Upper lobe of left lung (tissue), 4 donors: ENCODE data around the gene ERN1.

Experiments
- CTCF ChIP-seq, 6 experiments: fragments of 450-650 bp in 4 of 6; fragments of 200-600 bp in 2 of 6; sonication (generic) in 2 of 6; IDR thresholded peaks; one replicate each; pipeline ENCODE4 v1.5.1; 2016 to 2019; ENCODE audit warnings: antibody characterized with exemption in 6 of 6
- EP300 ChIP-seq, 4 donors: sonication (generic); formaldehyde crosslinking; IDR thresholded peaks; one replicate each; pipeline ENCODE4 v1.5.1; 2017; ENCODE audit warnings: antibody characterized with exemption in 4 of 4, control low read depth in 2 of 4
- POLR2A ChIP-seq, 4 donors: fragments of 450-650 bp; IDR thresholded peaks; one replicate each; pipeline ENCODE4 v1.5.1; 2016 to 2017; ENCODE audit warnings: antibody characterized with exemption in 4 of 4, mild to moderate bottlenecking in 2 of 4
- POLR2AphosphoS5 ChIP-seq, 2 donors: sonication (generic); formaldehyde crosslinking; IDR thresholded peaks; one replicate each; pipeline ENCODE4 v1.5.1; 2017; ENCODE audit warnings: antibody characterized with exemption in 2 of 2

GRCh38 chr17:64063088-64063487 lies 66.9 kb downstream of the ERN1 start:
- TF ChIP-seq CTCF (IDR thresholded peaks at IDR 0.05), result no peak
- peak in 1 of 4 donors; percentile 35 for TF ChIP-seq POLR2A (IDR thresholded peaks at IDR 0.05)
- TF ChIP-seq EP300 (IDR thresholded peaks at IDR 0.05), result no peak
- no peak for TF ChIP-seq POLR2AphosphoS5 (IDR thresholded peaks at IDR 0.05)
